NCI-H1092 (cell line): ENCODE results near the gene SCCPDH.
"Not testable (repeated sequence)": the region's sequence is repeated elsewhere in the genome, so short reads cannot be mapped to it uniquely, and the experiment has no call there.

Experiments used
- DNase-seq: peaks from one replicate; lab custom pipeline; 2025; lab: John Stamatoyannopoulos, UW

The SCCPDH gene

DNA sequence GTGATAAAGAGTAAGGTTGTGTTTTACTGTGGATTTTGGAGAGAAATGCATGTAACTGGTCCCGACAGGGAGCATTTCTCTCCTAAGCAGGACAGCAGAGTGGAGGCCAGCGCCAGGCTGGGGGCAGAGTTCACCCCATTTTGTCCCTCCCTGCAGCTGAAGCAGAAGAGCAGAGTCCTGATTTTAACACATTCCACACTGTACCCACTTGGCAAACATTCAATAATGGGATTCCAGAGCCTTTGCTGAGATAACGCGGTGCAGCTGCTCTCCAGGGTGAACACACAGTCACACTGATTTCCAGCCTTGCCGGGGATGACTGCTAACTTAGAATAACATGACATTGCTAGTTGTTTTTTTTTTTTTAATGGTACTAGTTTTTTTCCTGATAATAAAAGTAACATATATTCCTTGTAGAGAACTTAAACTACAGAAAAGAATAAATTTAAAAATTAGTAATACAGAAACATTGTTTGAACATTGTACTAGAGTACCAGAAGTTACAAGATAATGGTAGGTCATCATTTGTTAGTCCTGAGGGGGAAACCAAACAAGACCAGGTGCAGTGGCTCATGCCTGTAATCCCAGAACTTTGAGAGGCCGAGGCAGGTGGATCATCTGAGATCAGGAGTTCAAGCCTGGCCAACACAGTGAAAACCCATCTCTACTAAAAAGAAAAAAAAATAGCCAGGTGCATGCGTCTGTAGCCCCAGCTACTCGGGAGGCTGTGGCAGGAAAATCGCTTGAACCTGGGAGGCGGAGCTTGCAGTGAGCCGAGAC is 77.2 kb downstream of the SCCPDH start:
- no peak for DNase-seq

DNA sequence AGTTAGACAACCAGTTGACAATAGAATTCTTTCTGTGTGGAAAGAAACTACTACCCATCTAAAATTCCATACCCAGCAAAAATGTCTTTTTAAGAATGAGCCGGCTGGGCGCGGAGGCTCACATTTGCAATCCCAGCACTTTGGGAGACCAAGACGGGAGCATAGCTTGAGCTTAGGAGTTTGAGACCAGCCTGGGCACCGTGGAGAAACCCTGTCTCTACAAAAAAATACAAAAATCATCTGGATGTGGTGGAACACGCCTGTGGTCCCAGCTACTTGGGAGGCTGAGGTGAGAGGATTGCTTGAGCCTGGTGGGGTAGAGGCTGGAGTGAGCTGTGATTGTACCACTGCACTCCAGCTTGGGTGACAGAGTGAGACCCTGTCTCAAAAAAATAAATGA is 79.2 kb downstream of the SCCPDH start:
- no peak for DNase-seq

DNA sequence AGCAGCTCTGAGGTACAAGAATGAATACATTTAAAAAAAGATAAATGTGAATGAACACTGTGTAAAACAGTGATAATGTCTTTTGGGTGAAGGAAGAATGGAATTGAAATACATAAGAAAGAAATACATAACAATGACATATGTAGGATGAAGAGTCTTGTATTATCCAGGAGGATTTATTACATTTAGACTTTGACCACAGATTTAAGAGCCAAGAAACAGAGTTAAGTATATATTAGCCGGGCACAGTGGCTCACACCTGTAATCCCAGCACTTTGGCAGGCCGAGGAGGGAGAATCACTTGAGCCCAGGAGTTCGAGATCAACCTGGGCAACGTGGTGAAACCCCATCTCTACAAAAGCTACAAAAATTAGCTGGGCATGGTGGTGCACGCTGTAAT is 79.7 kb downstream of the SCCPDH start:
- no peak for DNase-seq

DNA sequence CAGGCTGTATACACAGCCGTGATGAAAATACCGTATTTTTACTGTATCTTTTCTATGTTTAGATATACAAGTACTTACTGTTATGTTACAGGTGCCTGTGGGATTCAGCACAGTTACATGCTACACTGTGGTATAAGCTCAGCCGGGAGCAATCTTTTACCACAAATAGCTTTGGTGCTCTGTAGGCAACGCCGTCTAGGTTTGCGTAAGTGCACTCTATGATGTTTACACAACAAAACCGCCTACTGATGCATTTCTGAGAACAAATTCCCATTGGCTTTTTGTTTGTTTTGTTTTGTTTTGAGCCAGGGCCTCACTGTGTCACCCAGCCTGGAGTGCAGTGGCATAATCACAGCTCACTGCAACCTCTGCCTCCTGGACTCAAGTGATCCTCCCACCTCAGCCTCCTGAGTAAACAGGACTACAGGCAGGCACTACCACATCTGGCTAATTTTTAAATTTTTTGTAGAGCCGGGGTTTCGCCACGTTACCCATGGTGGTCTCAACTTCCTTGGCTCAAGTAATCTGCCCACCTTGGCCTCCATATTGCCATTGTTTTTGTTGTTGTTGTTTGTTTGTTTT is 81.0 kb downstream of the SCCPDH start:
- DNase-seq, result no peak

DNA sequence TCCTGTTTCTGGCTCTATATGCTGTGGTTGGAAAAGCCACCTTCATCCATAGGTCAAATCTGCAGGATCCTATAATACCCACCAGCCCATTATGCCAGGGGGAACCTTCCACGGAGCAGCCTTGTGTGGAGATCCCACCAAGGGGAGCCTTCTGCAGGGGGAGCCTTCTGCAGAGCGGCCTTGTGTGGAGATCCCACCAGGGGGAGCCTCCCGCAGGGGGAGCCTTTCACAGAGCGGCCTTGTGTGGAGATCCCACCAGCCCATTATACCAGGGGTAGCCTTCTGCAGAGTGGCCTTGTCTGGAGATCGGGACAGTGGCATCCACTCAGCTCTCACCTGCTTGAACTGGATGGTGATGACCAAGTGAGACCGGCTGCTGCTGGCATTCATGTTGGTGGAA is 85.3 kb downstream of the SCCPDH start:
- DNase-seq, result no peak

DNA sequence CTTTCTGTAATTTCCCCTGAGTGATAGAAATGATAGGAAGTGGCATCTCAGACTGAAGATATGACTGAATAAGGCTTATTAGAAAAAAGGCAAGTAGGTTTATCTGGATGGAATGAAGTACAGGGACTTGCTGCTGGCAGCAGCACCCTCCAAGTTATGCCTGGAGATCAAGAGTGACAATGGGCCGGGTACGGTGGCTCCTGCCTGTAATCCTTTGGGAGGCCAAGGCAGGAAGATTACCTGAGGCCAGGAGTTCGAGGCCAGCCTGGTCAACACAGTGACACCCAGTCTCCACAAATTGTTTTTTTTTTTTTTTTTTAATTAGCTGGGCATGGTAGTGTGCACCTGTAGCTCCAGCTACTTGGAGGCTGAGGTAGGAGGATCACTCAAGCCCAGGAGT is 87.8 kb downstream of the SCCPDH start:
- DNase-seq, result no peak

DNA sequence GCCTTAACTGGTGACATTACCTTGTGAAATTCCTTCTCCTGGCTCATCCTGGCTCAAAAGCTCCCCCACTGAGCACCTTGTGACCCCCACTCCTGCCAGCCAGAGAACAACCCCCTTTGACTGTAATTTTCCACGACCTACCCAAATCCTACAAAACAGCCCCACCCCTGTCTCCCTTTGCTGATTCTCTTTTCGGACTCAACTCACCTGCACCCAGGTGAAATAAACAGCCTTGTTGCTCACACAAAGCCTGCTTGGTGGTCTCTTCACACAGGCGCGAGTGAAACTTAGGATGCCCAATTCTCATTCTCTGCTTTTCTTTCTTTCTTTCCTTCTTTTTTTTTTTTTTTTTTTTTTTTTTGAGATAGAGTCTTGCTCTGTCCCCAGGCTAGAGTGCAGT is 89.1 kb downstream of the SCCPDH start:
- not testable (repeated sequence) for DNase-seq

DNA sequence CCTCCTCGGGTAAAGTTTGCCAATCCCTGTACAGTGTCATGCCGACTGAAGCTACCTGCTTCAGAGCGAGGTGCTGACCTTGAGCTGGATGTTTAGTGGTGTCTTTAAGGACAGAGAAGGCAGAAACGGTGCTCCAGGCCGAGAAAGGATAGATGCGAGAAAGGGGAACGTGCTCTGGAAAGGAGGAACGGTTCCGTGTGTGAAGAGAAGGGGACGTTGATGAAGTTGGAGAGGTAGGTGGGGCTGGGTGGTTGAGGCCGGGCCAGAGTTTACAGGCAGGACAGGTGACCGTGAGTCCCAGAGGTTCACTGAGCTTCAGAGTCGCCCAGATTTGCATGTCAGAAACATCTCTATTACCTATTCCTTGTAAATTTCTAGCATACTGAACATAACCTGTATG is 90.7 kb downstream of the SCCPDH start:
- DNase-seq, result no peak

DNA sequence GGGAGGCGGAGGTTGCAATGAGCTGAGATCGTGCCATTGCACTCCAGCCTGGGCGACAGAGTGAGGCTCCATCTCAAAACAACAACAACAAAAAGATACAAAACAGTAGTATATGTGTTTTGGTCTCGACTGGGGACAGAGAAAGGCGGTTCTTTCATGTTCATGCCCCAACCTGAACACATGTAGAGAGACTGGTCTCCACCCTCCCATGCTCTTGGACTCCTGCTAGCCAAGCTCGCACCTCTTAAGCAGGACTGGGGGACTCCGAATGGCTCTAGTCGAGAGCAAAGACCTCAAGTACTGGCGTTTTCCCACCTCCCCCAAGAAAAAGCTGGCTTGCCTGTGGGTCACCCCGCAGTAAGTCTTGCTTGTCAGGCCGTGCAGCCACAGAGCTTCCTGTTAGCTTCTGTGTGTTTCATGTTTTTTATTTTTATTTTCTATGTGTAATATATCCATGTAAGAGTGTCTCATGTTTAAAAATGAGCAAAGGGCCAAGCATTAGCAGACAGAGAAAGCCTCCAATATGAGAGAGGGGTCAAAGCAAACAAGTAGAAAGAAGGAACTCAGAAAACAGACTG is 91.6 kb downstream of the SCCPDH start:
- DNase-seq, result no peak
